T-helper 2 cell treated with Interferon-gamma antibody and Interleukin-4, amounts not matched to agents 100 ng/mL and 5 ng/mL, for 36 hours (primary cell): Measurements from ENCODE around the gene MPZL1. TPM values are rescaled to one million over a fixed set of nuclear protein-coding genes. Genes with fewer than 3 reads are reported as not detected.

Source experiments
- intact Hi-C: fragments of 100-400 bp; cut with micrococcal nuclease; formaldehyde crosslinking; loops from one replicate; pipeline ENCODE4 v1.15.1; 2023
- total RNA-seq: library from RNA; stranded (reverse); gene quantifications from 2 replicates; pipeline ENCODE4 v1.2.3, GENCODE V29; 2022

The MPZL1 gene
- total RNA-seq, 1 donor from 2014 or later, result 17.0 TPM

DNA sequence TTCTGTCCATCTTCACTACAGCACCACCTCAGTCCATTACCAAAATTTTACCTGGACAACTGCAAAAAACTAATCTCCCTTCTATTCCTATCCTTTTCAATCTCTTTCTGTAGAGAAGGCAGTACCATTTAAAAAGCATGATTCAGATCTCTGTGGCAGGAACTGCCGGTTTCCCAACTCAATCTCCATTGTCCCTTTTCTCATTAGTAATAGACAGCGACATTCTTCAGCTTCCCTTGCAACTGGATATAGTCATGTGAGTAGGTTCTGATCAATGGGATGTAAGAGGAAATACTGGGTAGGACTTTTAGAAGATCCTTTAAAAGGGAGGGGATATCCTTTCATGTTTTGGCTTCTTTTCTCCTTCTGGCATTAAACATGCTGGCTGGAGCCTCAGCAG, 117.2 kb downstream of the MPZL1 start:
- intact Hi-C loops, result no loop called here

Other genes with a start within 250 kb of the MPZL1 start
- 160 and 177 TPM in 2 replicates for gene CD247, start 203.5 kb upstream of the MPZL1 start, total RNA-seq
- 11.4 and 12.0 TPM in 2 replicates for gene CREG1, start 168.2 kb upstream of the MPZL1 start, total RNA-seq
- 176 and 177 TPM in 2 replicates for gene RCSD1, start 91.8 kb upstream of the MPZL1 start, total RNA-seq
- 0.14 and 0.16 TPM in 2 replicates for gene ADCY10, start 192.2 kb downstream of the MPZL1 start, total RNA-seq
- gene DCAF6, start 214.7 kb downstream of the MPZL1 start, total RNA-seq, result 21.0 and 25.1 TPM in 2 replicates
- 45.6 and 52.3 TPM in 2 replicates for gene MPC2, start 215.1 kb downstream of the MPZL1 start, total RNA-seq